ENCODE data around the gene CRTC3.

The CRTC3 gene

DNA sequence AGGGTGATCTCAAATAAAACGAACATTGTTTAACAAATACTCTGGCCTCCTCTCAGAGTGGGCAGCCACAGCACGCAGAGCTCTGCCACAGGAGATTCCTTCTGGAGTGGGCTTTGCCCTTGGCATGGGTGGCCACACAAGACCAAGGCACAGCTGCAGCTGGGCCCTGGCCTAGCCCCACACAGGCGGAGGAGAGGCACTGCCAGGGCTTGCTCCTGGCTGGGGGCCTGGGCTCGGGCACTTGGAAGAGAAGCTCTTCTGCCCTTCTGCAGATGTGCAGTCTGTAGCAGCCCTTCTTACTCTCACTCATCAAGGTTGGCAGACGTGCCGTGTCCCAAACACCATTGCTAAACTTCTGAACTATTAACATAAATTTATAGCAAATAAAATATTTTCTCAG, 67.2 kb downstream of the CRTC3 start:
- no peak for DNase-seq

DNA sequence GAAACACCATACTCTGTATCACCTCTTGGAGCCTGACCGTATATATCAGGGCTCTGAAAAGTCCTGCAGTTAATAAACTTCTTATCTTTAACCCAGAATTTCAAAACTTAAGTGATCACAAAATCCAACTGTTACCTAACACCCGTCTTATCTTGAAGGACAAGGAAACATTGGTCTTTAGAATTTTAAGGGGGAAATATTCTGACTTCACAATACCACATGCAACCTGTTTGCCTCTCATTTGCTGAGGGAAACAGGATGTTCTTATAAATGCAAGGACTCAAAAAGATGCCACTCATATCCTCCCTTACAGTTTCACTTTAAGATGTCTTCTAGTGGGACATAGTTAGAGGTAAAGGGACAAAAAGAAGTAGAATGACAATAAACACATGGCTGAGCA, 67.9 kb downstream of the CRTC3 start:
- no peak for DNase-seq

DNA sequence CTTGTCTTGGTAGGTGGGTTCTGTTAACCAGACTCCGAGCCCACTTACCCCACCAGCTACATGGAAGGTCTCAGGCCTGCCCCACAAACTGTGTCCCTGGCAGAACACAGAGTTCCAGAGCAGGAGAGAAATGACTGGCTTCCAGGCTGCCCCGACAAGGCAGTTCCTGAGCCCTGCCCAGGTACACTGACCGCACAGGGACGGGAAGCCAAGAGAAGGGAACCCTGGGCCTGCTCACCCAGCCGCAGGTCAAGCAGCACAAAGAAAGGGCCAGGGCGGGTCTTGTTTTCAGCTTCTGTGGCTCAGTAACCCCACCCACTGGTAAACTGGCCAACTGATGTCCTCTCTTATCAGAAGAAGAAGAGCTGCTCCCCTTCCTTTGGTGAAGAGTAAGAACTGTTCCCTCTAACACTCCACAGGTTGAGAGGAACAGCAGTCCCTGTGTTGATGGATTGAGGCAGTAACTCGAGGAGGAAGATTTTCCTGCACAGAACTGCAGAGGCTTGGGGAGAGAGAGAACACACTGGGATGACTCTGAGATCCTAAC, 68.4 kb downstream of the CRTC3 start:
- DNase-seq, result no peak

DNA sequence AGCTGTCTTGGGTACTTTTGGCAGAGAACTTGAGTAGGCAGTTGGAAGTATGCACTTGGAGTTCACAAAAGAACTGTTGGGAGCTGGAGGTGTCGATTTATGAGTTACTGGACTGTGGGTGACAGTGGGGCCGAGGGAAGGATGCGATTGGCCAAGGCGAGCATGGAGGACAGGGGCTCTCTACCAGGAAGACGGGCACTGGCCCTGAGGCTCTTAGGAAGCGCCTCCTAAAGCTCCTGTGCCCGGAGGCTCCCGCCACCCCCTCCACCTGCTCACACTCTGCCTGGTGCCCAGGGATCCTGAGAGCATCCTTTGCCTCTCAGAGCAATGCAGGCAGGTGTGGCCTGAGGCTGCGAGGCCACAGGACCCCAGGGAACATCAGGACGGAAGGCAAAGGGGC, 69.0 kb downstream of the CRTC3 start:
- DNase-seq, result no peak

DNA sequence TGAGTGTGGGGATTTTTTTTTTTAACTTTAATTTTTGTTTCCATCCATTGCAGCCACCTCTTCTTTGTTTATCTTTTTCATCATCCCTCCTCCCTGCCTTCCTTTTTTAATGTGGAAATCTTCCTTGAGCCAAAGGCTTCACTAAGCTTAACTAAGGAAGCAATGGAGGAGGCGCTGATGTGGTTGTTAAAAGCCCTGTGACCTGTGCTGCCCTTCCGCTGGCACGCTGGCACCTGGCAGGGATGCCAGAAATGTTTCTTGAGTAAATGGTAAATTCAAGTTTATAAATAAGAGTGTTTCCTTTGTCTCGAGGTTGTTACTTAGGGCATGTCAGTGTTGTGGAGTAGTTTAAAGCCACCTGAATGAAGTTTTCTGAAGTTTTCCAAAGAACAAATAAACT, 69.4 kb downstream of the CRTC3 start:
- DNase-seq, result no peak

DNA sequence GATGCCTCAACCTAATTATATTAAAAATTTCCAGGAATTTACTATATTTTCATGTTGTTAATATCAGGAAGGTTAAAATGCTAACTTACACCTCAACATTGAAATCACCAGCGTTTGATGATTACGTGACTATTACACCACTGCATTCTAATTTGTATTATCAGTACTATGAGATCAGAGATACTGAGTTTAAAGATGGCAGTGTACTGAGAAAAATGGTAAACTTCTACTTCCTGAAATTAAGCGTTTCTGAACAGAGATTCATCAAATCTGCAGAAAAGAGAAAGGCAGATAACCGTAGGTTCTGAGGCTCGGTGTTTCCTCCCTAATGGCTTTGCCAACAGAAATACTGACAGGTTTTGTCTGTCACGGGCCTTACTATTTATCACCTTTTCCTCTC, 69.9 kb downstream of the CRTC3 start:
- DNase-seq, result no peak

DNA sequence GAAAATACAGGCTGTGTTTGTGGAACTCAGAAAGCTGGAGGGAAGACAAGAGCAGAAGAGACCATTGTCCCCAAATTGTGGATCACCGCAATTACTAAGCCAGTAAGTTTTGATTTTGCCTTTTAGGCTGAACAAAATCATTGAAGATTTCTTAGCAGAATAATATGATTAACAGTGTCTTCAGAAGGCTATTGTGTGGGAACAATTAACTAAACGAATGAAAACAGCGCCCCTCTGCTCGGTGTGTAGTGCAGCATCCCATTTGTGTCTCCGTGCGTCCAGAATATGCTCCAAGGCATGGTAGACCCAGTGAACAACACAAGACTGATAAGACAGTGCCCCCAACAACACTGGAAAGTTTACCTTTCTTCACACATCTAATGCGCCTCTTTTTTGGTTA, 71.2 kb downstream of the CRTC3 start:
- DNase-seq, result no peak

DNA sequence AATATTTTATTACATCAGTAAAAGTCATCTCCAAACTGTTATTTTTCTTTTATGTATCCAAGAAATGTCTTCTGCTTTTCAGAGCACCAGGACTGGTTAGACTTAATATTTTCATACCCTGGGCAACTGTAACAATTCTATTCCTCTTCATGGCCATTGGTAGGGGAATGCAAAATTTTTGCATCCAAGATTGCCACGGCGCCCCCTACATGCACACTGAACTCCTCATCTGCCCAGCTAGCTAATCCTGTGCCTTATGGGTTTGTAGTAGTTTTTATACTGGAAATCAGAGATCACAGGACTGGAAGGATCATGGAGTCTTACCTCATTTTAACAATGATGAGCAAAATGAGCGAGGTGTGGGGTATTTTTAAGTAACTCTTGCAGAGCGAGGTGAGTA, 74.2 kb downstream of the CRTC3 start:
- no peak for DNase-seq

DNA sequence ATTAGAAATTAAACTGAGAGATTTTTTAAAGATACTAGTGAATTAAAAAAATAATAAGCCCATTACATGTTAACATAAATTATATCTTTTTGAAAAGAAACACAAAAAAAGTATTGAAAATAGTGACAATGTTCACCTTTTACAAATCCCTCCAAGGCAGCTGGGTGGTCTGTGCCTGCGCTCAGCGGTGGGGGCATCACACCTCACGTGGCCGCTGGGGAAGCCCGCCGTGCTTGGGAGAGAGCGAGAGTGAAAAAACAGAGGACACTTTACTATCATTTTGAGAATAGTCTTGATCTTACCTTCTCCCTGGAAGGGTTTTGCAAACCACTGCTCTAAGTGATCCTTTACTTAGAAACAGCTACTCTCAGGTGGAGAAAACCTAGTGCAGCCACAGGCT, 76.9 kb downstream of the CRTC3 start:
- DNase-seq, result no peak

DNA sequence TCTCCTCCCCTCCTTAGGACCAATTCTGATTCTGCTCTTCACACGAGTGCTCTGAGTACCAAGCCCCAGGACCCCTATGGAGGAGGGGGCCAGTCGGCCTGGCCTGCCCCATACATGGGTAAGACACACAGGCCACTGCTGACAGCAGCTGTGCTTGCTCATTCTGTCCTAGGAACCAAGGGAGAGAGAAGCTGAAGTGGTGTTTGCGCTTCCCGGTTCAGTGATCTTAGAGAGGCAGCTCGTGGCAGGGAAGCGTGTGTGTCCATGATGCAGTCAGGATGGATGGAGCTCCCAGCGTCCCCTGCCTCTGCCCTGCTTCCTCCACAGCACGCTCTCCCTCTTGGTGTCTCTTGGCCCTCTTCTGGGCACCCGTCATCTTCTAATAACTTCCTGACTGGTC, 77.6 kb downstream of the CRTC3 start:
- DNase-seq, result peak; percentile 27

DNA sequence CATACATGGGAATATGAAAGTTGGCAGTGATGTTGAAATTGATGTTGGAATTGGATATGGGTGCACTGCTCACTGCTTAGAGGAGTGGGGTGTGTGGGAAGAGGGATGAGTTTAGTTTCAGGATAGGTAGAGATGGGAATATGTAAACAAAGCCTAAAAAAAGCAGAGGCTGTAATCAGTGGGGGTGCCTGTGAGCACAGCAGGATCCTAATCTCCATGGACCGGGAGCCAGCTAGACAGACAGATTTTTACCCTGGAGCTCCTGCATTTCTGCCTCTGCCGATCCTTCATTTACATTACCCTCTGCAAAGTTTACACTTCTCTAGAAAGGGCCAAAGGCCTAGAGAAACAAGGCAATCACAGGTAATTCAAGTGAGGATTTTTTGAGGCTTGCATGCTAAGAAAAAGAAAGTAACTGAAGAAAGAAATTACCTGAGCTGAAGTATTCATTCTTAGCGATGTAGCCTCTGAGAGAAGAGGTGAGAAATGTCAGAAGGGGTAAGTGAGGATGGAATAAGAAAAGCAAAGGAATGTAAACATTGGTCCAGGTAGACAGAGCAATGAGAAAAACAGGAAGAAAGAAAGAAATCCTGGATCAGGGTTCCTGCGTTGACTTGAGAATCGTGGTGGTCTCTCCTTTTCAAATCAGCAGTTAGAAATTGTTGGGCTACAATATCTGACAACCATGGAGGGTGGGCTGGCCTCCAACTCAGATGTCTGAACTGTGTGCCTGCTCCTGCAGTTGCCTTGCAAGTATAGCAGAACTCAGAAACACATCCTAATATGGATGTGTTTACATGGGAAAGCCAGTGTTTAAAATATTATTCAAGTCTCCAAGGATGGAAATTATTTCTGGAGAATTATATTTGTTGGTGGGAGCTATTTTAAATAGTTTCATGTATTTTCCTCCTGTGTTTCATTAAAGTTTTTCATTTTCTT, 79.8 kb downstream of the CRTC3 start:
- no peak for DNase-seq

DNA sequence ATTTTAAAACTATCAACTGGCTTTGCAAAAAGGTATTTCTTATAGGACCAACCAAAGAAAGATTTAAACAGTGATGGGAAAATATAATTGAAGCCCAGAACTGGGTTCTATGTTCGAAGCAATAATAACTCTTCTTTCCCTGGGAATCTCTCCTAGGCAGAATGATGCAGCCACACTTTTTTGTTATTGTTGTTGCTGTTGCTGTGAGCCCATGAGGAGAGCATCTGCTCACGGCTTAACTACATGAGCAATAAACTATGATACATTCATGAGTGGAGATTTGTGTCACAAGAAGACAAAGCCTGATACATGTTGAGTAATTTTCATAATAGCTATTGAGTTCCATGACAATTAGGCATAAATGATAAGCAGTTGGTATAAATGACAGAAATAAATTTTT, 80.5 kb downstream of the CRTC3 start:
- DNase-seq, result no peak

DNA sequence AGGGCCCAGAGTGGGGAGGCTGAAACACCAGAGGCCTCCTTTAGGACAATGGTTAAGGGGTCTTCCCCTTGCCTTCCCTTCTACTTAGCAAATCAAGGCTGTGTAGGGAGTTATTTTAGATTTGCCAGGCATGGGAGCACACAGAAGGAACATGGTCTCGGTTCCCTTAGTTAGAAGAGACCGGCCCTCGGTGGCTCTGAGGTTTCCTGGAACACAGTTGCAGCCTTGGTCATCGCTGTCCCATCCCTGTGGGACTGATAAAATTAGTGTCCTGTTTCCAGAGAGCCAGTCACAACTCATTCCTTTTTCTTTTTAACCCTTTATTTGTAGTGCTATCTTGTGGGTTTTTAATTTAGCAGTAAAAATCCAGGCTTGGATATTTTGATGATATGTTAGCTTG, 81.4 kb downstream of the CRTC3 start:
- no peak for DNase-seq

DNA sequence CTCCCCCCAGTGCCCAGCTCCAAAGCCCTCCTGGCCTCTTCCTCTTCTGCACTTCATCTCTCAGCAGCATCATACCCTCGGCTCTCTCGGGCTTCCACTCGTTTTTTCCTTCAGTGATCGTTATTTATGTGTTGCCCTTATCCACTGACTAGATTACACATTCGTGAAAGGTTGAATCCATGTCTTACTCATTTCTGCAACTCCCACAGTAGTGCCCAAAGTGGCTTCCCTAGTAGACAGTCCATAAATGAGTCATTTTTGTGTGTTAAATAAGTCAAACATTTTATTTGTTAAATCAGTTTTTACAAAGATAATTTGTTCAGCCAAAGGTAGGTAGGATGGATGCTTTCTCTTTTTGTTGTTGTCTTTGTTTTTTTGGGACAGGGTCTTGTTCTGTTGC, 87.4 kb downstream of the CRTC3 start:
- DNase-seq, result no peak

DNA sequence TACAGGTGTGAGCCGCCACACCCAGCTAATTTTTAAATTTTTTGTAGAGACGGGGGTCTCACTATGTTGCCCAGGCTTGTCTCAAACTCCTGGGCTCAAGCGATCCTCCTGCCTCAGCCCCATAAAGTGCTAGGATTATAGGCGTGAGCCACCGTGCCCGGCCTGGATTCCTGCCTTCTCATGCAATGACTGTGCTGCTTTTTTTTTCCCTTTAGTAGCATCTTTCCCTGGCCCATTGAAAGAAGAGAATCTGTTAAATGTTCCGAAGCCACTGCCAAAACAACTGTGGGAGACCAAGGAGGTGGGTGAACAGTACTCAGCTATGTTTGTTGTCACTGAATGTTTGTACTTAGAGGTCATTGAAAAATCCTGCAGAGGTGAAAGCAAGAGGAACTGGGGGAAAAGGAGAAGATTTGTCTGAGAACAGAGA, 88.0 kb downstream of the CRTC3 start:
- DNase-seq, result no peak

DNA sequence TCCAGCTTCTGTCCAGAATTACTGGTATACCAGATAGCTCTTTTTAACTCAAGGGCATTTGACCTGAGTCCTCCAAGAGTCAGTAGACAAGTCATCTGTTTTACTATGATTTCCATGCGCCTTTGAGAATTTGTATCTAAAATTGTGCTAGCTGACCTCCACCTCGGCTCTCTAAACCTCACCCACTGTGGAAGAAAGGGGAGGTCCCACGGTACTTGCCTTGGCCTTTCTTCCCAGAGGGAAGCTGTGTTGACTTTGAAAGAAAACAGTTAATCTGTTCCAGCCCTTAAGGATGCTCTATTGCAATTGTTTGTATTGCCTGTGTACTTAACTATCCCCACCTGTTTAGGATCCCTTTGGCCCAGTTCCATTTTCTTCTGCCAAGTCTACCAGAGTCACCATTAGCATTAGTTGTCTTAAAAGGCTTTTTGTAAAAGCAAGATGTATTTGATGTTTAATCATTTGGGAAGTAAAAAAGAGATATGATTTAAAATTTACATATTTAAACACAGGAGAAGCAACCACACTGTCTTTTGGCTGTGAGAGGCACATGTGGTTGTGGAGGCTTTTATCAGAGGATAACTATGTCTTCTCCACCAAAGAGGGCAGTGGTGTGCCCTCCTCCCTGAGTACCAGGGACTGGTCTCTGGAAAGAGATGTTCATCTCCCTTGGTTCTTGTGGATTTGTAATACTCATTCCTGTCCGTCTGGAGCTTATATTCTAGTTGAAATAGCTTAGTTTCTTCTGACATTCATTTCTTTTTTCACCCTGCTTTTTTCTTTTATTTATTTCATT, 88.8 kb downstream of the CRTC3 start:
- DNase-seq, result no peak

DNA sequence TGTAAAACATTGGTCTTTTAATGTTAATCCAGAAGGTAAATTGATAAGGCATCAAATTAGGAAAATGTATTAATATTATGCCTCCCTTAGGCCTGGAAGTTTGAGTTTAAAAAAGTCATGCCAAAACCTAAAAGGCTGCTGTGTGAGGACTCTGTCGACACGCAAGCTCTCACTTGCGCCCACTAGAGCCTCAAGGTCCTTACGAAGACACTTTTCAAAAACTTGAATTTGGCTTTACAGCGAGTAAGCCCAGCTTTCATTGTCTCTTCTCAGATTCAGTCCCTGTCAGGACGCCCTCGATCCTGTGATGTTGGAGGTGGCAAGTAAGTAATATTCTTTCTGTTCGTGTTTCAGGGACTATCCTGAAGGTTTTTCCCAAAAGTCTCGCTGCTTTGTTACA, 89.7 kb downstream of the CRTC3 start:
- DNase-seq, result no peak

DNA sequence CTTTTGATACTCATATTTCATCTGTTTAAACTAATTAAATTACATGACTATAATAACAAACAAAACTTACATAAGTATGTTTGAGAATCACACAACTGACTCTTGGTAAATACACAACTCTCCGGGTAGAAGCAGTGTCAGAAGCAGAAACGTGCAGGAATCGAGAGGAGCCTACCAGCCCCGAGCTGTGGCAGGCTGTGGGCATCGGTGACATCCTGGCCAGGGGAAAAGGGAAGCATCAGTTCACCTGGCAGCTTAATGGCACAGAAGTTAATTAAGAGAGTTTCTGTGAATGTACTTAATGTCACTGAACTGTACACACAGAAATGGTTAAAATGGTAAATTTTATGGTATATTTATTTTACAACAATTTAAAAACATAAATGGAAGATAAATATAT, 90.2 kb downstream of the CRTC3 start:
- no peak for DNase-seq

DNA sequence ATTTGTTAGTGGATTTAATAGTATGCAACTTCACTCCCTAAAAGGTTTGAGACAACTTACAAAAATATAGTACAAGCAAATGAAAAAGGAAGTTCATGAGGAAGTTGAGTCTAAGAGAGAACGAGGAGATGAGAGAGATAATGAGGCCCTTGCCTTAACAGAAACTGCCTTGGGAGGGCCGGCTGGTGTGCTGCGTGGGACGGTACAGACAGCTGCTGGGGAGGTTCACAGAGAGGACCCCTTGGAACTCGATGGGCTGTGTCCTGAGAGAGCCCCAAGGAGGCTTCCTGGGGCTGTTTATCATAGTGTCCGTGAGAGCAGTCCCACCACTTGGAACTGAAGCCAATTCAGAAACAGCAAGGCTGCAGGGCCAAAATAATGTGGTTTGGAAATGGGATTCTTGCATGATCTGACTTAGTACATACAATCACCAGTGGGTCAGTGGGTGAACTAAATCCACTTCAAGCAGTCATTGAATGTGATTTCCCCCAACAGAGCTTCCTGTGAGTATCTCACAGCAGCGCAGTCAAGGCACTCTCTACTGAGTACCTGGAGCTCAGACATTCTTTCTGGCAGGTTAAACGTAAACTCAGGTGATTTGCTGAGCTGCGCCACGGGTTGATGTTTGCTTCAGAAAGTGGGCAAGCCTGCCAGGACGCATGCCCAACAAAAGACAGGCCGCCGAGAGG, 90.8 kb downstream of the CRTC3 start:
- DNase-seq, result no peak

DNA sequence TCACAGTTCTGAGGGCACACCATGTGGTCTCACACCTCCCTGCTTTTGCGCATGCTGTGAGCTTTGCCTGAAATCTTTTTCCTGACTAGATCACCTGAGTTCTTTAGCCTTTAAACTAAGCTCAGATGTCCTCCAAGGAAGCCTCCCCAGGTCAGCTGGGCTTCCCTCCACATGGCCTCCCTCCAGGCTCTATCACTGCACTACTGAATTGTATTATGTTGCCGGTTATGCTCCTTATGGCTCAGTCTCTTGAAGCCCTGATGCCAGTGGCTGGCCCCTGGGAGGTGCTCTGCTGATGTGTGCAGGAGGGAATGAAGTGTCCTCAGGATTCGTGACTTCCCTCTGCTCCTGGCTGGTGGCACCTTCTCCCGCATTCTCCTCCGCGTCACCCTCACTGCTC, 94.1 kb downstream of the CRTC3 start:
- no peak for DNase-seq

DNA sequence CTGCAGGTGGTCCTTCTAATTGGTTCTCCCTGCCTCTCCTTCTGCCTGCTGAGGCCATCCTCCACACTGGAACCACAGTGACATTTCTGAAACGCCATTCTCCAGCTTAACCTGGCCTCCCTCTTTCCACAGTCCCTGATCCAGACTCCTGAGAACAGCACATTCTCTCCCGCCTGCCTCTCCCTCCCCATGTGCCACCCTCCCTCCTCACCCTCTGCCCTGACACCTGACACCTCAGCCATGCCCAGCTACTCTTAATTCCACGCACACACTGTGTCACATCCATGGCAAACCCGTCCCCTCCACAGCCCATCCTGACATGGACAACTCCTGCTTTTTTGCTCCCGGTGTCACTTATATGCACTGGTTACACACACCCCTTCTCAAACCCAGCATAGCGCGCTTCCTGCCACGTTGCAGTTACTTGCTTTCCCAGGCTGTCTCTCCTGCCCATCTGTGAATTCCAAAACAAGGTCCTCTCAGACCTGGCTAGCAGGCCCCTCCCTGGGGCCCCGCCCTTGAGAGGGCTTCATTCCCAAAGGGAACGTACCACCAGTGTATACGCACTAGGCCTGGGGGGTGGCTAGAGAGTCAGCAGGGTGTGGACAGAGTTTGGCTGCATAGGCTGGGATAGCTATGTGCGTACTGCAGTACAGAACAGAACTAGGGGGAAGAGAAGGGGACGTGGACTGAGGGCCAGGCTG, 94.7 kb downstream of the CRTC3 start:
- no peak for DNase-seq

DNA sequence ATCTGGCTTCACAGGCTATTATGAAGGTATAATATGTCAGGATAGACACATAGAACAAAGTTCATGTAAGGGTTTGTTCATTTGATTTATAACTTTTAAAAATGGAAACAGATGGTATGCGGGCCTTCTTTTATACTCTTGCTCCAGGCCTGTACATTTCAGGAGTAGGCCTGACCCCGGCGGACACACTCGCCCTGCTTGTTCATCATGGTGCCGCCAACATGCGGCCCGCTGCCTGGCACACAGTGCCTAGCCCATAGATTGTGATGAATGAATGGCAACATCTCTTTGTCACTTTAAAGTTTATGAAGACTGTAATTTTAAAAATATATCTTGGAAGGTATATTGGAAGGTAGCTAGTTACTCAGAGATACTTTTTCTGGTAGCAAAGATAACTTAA, 95.3 kb downstream of the CRTC3 start:
- no peak for DNase-seq

DNA sequence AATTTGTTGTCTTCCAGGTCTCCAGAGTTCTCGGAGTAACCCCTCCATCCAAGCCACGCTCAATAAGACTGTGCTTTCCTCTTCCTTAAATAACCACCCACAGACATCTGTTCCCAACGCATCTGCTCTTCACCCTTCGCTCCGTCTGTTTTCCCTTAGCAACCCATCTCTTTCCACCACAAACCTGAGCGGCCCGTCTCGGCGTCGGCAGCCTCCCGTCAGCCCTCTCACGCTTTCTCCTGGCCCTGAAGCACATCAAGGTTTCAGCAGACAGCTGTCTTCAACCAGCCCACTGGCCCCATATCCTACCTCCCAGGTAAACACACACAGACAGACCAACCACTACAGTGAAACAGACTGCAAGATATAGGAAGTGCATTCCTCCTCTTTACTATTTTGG, 99.5 kb downstream of the CRTC3 start:
- DNase-seq, result no peak

Data from NCI-H1417 treated with DMSO at 0.1 percent for 48 hours (cell line).